GM19438 (cell line): ENCODE measurements around the gene CNTLN.
A peak's percentile ranks its signal among the peaks of the same experiment; 100 is the strongest.
"Not testable (repeated sequence)": the region's sequence is repeated elsewhere in the genome, so short reads cannot be mapped to it uniquely, and the experiment has no call there.

Experiments used
- ATAC-seq: cut with Tn5 transposase; IDR thresholded peaks from one replicate; pipeline ENCODE4 v1.9.1; 2021; ENCODE audit warnings: low read depth; ENCODE audit not compliant: unreplicated experiment

The CNTLN gene

GRCh38 chr9:17185481-17186029 lies 50.7 kb downstream of the CNTLN start:
- ATAC-seq: no peak

- no peak for ATAC-seq
Observed at GRCh38 chr9:17191082-17191481, 56.2 kb downstream of the CNTLN start.

GRCh38 chr9:17204611-17205152 lies 69.8 kb downstream of the CNTLN start:
- ATAC-seq: no peak

- no peak for ATAC-seq
Observed at GRCh38 chr9:17216011-17216410, 81.2 kb downstream of the CNTLN start.

- no peak for ATAC-seq
Observed at GRCh38 chr9:17216646-17217045, 81.8 kb downstream of the CNTLN start.

GRCh38 chr9:17217272-17217671 lies 82.4 kb downstream of the CNTLN start:
- ATAC-seq: no peak

- no peak for ATAC-seq
Observed at GRCh38 chr9:17219261-17219660, 84.4 kb downstream of the CNTLN start.

GRCh38 chr9:17222932-17223331 lies 88.1 kb downstream of the CNTLN start:
- ATAC-seq: no peak

- no peak for ATAC-seq
Observed at GRCh38 chr9:17225407-17225806, 90.6 kb downstream of the CNTLN start.

GRCh38 chr9:17229945-17230560 lies 95.2 kb downstream of the CNTLN start:
- ATAC-seq: no peak

GRCh38 chr9:17230646-17231045 lies 95.8 kb downstream of the CNTLN start:
- no peak for ATAC-seq

GRCh38 chr9:17236147-17236546 lies 101.3 kb downstream of the CNTLN start:
- no peak for ATAC-seq

GRCh38 chr9:17246770-17247169 lies 111.9 kb downstream of the CNTLN start:
- ATAC-seq: no peak

- no peak for ATAC-seq
Observed at GRCh38 chr9:17251100-17251499, 116.3 kb downstream of the CNTLN start.

- ATAC-seq: not testable (repeated sequence)
Observed at GRCh38 chr9:17268531-17269188, 133.8 kb downstream of the CNTLN start.

- ATAC-seq: no peak
Observed at GRCh38 chr9:17269799-17270198, 135.0 kb downstream of the CNTLN start.

GRCh38 chr9:17272536-17272935 lies 137.7 kb downstream of the CNTLN start:
- ATAC-seq: peak; percentile 69

GRCh38 chr9:17280350-17281012 lies 145.6 kb downstream of the CNTLN start:
- no peak for ATAC-seq

- ATAC-seq: not testable (repeated sequence)
Observed at GRCh38 chr9:17290673-17291072, 155.8 kb downstream of the CNTLN start.

- ATAC-seq: no peak
Observed at GRCh38 chr9:17291766-17292165, 156.9 kb downstream of the CNTLN start.

GRCh38 chr9:17293685-17294084 lies 158.8 kb downstream of the CNTLN start:
- ATAC-seq: no peak
